H1 (cell line): ENCODE results near the gene METRN. TPM values are rescaled to one million over a fixed set of nuclear protein-coding genes. Genes with fewer than 3 reads are reported as not detected.

Experiments
- CHD1 ChIP-seq: IDR thresholded peaks from 2 replicates; pipeline ENCODE4 v1.6.1; 2012; ENCODE audit warnings: low read depth, low read length, improper control_type of control experiment
- CHD2 ChIP-seq: IDR thresholded peaks from 2 replicates; pipeline ENCODE4 v1.6.1; 2012; ENCODE audit warnings: low read length, improper control_type of control experiment
- CTBP2 ChIP-seq: IDR thresholded peaks from 2 replicates; pipeline ENCODE4 v1.7.0; 2011; ENCODE audit warnings: borderline replicate concordance, mild to moderate bottlenecking, moderate library complexity, mixed read lengths, low read length; ENCODE audit not compliant: insufficient read depth, insufficient read length
- E2F6 ChIP-seq: IDR thresholded peaks from 2 replicates; pipeline ENCODE4 v1.6.1; 2012; ENCODE audit warnings: inconsistent platforms
- FOSL1 ChIP-seq: IDR thresholded peaks from 2 replicates; pipeline ENCODE4 v1.6.1; 2011; ENCODE audit warnings: mild to moderate bottlenecking, low read depth, low read length, moderate library complexity; ENCODE audit not compliant: insufficient read depth
- GABPA ChIP-seq: IDR thresholded peaks from 2 replicates; pipeline ENCODE4 v1.6.1; 2011; ENCODE audit warnings: mild to moderate bottlenecking, low read length, moderate library complexity, borderline replicate concordance; ENCODE audit not compliant: insufficient read depth
- JUN ChIP-seq: IDR thresholded peaks from 2 replicates; pipeline ENCODE4 v1.6.1; 2011; ENCODE audit warnings: low read depth, mild to moderate bottlenecking, improper control_type of control experiment, low read length
- PHF8 ChIP-seq: fragments of 200-600 bp; sonication (generic); conservative IDR thresholded peaks from 2 replicates; pipeline ENCODE4 v1.7.1; 2012; ENCODE audit warnings: low read depth, mild to moderate bottlenecking, inconsistent platforms, low read length, moderate library complexity
- POLR2A ChIP-seq, 2 experiments: IDR thresholded peaks; 1 replicate in 1 of 2; 2 replicates in 1 of 2; pipeline ENCODE4 v1.6.1; 2011; ENCODE audit warnings: low read depth in 2 of 2, low read length in 2 of 2, mild to moderate bottlenecking in 2 of 2; ENCODE audit errors: control extremely low read depth in 1 of 2
- POLR2AphosphoS5 ChIP-seq: IDR thresholded peaks from 2 replicates; pipeline ENCODE4 v1.6.1; 2011; ENCODE audit warnings: low read depth, low read length
- SP2 ChIP-seq: IDR thresholded peaks from 2 replicates; pipeline ENCODE4 v1.6.1; 2012; ENCODE audit warnings: mild to moderate bottlenecking, low read length, inconsistent platforms
- SP4 ChIP-seq: IDR thresholded peaks from 2 replicates; pipeline ENCODE4 v1.6.1; 2012; ENCODE audit warnings: low read length, inconsistent platforms
- TAF1 ChIP-seq: IDR thresholded peaks from 2 replicates; pipeline ENCODE4 v1.6.1; 2011; ENCODE audit warnings: mild to moderate bottlenecking, low read depth, low read length
- TAF7 ChIP-seq: optimal IDR thresholded peaks from 2 replicates; pipeline ENCODE3; 2011; ENCODE audit warnings: low read depth, mild to moderate bottlenecking, inconsistent platforms, low read length, moderate library complexity, borderline replicate concordance
- USF2 ChIP-seq: IDR thresholded peaks from 2 replicates; pipeline ENCODE4 v1.6.1; 2011; ENCODE audit warnings: low read length, improper control_type of control experiment
- polyA plus RNA-seq, 7 experiments: library from polyadenylated mRNA; depleted of rRNA in 3 of 7; stranded (reverse) in 5 of 7; unstranded in 2 of 7; fragments of >200 nt in 5 of 7; fragments of 200-250 nt in 2 of 7; gene quantifications; 1 replicate in 5 of 7; 2 replicates in 1 of 7; 4 replicates in 1 of 7; pipeline versions ENCODE4 v1.2.1 to v1.2.3, GENCODE V29; 2011 to 2013; ENCODE audit warnings: missing spikeins in 2 of 7, mixed read lengths in 2 of 7
- total RNA-seq: library from RNA; stranded (reverse); fragmentation: NEBNext Ultra II Directional; extraction: Animal tissue kit (Norgen Biotek cat#: 25700); gene quantifications from 2 replicates; pipeline ENCODE4 v1.2.1, GENCODE V29; 2021
- TF ChIP-seq, protein P1 (sequence below): IDR thresholded peaks from 2 replicates; pipeline ENCODE4 v1.6.1; 2012; ENCODE audit warnings: low read length, inconsistent platforms
- TF ChIP-seq, protein P2 (sequence below): IDR thresholded peaks from 2 replicates; pipeline ENCODE4 v1.6.1; 2012; ENCODE audit warnings: inconsistent platforms

METRN gene
- total and polyA plus RNA-seq, 2 of the 8 experiments (the other 6 are each of a cell fraction or from before 2014, with no cell fraction given): 18.7 to 25.8 TPM

DNA sequence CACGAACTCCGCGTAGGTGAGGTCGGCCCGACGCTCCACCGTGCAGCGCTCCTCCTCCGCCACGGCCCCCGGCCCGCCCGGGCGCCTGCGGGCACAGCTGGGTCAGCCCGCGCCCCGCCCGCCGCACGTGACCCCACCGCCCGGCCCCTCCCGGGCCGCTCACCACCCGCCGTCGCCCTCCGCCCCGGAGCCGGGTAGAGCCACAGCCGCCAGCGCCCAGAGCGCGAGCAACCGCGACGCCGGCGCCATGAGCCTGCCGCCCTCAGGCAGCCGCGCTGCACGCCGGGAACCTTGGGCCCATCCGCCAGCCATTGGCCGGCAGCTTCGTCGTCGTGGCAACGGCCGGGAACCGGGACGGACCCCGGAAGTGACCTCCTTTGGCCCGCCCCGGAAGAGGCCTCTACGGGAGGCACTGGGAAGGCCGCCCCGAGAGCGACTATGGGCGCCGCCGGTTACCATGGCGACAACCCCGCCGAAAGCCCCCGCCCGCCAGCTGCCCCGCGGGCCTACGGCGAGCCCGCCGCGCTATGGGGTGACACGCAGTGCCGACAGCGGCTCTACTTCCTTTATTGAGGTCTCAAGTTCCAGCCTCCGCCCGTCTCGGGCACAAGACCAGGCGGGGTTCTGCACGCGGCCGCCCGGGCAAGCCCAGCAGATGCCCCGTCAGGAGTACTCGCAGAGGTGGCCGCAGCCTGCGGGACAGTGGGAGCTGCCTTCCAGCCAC lies 30.7 kb upstream of the METRN start, which contains the start of gene JMJD8 (continued):
- TF ChIP-seq, protein P1, sequence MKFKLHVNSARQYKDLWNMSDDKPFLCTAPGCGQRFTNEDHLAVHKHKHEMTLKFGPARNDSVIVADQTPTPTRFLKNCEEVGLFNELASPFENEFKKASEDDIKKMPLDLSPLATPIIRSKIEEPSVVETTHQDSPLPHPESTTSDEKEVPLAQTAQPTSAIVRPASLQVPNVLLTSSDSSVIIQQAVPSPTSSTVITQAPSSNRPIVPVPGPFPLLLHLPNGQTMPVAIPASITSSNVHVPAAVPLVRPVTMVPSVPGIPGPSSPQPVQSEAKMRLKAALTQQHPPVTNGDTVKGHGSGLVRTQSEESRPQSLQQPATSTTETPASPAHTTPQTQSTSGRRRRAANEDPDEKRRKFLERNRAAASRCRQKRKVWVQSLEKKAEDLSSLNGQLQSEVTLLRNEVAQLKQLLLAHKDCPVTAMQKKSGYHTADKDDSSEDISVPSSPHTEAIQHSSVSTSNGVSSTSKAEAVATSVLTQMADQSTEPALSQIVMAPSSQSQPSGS: peak; percentile 62; the same call in 1 of the 2 replicates
- TF ChIP-seq TAF1: peak; percentile 92
- TF ChIP-seq, protein P2, sequence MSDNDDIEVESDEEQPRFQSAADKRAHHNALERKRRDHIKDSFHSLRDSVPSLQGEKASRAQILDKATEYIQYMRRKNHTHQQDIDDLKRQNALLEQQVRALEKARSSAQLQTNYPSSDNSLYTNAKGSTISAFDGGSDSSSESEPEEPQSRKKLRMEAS: peak; percentile 88
- peak; percentile 82 for TF ChIP-seq PHF8
- peak; percentile 32; the same call in 1 of the 2 replicates for TF ChIP-seq SP2
- no peak for TF ChIP-seq SP4
- TF ChIP-seq E2F6: peak; percentile 92
- no peak for TF ChIP-seq USF2
- TF ChIP-seq CHD1: no peak
- TF ChIP-seq JUN: no peak
- no peak for TF ChIP-seq FOSL1
- TF ChIP-seq POLR2A (IDR thresholded peaks at IDR 0.05; ENCODE audit: control extremely low read depth in 1 of 2, low read depth in 2 of 2, low read length in 2 of 2): peak in 1 of 2 experiments; percentile 92; a peak in 2 of 3 replicates
- TF ChIP-seq CHD2: peak; percentile 60; the same call in 1 of the 2 replicates
- peak; percentile 73; the same call in 1 of the 2 replicates for TF ChIP-seq POLR2AphosphoS5
- peak; percentile 92 for TF ChIP-seq TAF7
- no peak for TF ChIP-seq CTBP2
- peak; percentile 91 for TF ChIP-seq GABPA
- TF ChIP-seq, all 59 proteins: peak for 18
